Colon (tissue), 2 donors: ENCODE measurements around the gene PDE3B.
"Not testable (repeated sequence)": the region's sequence is repeated elsewhere in the genome, so short reads cannot be mapped to it uniquely, and the experiment has no call there.

Experiments
- FAIRE-seq: peaks from 2 replicates; lab custom pipeline; 2012; peaks lifted over from hg19 to GRCh38; lab: Jason Lieb, UNC
- donor health status: control.
- donor health status: control.

Gene PDE3B

DNA sequence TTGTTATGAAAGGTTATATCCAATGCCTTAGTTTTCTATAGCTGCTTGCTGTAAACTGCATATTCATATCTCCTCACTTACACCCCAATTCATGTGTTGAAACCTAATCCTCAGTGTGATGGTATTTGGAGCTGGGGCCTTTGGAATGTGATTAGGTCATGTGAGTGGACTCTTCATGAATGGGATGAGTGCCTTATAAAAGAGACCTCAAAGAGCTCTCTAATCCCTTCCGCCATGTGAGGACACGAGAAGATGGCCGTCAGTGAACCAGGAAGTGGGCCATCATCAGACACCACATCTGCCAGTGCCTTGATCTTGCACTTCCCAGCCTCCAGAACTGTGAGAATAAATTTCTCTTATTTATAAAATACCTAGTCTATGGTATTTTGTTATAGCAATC, 169.2 kb downstream of the PDE3B start:
- FAIRE-seq = no peak

DNA sequence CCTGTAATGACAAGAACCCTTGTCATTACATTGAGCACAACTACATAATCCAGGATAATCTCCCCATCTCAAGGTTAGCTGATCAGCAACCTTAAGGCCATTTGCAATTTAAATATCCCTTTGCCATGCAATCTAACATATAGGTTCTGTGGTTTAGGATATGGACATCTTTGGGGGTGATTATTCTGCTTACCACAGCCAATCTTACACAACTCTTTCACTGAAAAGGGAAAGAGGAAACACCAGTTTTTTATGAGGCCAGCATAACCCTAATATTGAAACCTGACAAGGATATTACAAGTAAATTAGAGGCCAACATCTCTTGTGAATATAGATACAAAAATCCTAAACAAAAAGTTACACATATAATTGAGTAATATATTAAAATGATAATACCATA, 169.9 kb downstream of the PDE3B start:
- FAIRE-seq = no peak

DNA sequence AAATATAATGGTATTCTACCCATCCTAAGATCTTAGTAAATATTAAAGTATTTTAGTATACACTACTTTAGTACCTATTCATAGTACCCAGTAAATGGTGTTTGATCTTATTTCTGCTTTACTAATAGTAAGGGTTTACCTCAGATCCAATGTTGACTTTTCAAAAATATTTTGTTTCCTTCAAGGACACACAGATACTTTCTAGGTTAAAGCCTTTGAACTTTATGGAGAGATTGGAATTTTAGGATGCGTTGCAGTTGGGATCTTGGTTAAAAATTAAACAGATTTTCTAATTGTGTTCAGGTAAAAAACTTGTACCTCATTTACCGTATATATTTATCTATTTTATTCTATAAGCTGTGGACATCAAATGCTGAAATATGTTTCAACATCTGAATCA, 175.2 kb downstream of the PDE3B start:
- no peak for FAIRE-seq

DNA sequence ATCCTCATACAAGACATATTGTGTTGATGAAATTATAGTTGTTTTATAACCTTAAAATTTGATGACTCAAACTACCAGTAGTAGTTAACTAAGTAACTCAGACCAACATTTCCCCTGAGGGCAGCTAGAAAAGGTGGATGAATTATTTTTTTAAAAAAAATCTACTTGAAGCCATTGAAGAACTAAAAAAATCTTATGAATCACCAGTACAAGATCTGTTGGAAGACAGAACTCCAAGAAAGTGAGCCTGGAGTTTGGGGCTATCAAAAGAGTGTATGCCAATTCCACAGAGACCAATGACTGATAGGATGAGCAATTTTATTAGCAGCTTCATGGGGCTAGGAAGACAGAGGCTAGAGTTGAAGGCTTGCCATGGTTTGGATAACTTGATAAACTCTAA, 176.0 kb downstream of the PDE3B start:
- no peak for FAIRE-seq

DNA sequence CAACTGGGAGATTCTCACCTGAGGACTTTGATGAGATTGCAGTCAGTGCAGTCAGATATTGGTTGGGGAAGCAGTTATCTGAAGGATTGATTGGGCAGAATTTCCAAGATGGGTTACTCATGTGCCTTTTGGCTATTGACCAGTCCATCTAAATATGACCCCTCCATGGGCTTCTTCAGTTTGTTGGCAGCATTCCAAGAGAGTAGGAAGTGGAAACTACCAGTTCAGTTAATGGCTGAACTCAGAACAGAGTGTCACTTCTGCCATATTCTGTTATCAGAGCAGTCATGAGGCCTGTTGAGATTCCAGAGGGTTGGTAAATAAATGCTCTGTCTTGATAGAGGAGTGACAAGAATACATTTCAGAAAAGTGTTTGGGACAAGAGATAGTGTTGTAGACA, 177.4 kb downstream of the PDE3B start:
- no peak for FAIRE-seq

DNA sequence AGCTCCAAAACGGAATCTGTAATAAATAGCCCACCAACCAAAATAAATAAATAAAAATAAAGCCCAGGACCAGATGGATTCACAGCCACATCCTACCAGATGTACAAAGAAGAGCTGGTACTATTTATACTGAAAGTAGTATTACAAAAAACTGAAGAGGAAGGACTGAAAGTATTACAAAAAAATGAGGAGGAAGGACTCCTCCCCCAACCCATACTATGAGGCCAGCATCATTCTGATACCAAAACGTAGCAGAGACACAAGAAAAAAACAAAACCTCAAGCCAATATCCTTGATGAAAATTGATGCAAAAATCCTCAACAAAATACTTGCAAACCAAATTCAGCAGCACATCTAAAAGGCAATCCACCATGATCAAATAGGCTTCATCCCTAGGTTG, 183.0 kb downstream of the PDE3B start:
- FAIRE-seq = no peak

DNA sequence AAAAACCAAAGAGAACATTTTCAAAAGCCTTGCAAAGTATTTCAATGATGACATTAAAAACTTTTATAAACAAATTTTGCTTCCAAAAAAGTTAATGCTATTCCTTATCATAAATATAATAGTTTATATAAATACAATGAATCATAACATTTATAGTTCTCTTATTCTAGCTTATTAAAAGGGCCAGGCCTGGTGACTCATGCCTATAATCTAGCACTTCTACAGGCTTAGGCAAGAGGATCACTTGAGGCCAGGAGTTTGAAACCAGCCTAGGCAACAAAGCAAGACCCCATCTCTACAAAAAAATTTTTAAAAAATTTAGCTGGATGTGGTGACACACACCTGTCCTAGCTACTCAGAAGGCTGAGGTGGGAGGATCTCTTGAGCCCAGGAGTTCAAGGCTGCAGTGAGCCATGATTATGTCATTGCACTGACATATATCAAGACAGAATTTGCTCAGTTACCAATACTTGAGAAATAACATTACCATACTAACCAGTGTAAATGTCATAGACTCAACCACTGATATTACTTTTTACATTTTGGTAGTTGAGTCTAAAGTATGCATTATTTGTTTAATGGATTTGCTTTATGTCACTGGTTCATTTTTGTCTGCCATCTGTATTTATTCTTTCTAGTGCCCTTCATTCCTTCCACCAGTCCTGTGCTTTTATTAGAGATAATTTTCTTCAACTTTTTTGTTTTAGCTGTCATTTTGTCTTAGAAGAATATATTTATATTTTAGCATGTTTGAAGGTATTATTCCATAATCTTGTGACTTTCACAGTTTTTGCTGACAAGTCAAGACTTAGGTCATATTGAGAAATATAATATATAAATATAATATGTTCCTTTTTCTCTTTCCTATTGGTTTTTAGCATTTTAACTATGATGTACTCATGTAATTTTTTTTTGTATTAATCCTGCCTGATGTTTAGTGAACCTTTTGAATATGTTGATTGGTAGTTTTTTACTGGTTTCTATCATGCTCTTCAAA, 192.2 kb downstream of the PDE3B start:
- FAIRE-seq = peak; percentile 18

DNA sequence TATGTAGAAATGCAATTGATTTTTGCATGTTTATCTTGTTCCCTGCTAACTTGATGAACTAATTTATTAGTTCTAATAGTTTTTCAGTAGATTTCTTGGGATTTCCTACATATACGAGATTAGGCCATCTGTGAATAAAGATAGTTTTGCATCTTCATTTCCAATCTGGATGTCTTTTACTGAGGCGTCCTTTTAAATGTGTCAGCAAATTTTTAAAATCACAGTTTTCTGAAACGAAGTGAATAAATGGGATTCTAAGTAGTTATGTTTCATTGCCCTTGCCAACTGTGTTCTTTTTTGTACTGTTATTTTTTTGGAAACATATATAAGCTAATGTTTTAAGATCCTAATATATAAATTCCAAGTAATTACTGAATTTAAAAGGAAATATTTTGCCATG, 198.4 kb downstream of the PDE3B start:
- no peak for FAIRE-seq

DNA sequence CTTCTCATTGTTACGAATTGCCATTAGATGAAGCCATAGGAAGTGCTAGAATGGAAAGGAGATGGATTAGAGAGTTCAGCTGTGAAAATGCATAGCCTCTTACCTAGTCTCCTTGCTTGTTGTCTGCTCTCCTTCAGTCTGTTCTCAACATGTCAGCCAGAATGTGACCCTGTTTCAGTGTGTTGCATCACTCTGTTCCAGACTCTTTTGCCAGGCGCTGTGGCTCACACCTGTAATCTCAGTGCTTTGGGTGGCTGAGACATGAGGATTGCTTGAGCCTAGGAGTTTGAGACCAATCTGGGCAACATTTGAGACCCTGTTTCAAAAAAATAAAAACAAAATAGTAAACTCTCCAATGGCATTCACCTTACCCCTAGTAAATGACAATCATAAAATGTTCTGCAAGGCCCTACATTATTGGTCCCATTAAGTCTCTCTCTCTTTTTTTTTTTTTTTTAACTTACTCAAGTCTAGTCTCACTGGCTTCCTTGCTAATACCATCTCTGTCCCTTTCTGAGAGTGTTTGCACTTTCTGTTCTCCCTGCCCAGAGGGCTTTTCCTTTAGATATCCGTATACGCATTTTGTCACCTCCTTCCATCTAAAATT, 209.1 kb downstream of the PDE3B start:
- no peak for FAIRE-seq

DNA sequence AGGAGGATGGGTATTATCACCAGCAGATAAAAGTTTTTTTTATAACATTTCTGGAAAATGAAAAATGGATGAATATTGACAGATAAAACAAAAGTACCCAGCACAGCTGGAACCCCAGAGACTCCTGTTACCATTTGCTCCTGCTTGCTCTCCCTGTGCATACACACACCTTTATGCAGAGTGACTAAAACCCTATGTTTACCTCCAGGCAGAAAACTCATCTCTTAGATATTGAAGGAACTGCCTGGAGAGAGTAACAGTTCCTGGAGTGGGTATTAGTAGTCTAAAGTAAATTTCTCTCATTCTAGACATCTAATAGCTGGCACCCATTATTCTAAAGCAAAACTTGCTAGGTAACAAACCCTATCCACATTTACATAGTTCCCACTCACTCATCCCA, 210.5 kb downstream of the PDE3B start:
- FAIRE-seq = no peak

DNA sequence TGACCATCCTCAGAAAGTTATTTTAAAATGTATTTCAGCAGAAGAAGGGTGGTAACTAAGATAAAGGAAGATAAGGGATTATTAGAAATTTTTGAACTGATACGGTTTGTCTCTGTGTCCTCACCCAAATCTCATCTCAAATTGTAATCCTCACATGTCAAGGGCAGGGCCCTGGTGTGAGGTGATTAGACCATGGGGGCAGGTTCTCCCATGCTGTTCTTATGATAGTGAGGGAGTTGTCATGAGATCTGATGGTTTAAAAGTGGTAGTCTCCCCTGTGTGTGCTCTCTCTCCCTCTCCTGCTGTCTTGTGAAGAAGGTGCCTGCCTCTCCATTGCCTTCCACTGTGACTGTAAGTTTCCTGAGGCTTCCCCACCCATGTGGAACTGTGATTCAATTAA, 212.3 kb downstream of the PDE3B start:
- no peak for FAIRE-seq

DNA sequence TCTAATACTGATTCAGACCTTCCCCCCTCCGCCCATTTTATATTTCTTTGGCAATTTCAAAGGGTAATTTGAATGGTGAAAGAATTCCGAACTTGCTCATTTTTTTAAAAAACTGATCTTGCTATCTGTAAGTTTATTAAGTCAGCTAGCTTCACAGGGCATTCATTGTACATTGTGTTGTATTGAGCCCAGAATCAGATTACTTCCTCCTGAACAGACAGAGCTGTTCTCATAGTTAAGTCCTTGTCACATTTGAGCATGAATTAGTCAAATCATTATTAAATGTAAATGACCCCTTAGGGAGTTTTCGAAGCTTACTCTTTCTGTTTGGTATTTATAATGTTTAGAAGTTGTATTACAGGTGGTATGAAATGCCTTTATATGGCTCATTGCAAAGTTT, 214.0 kb downstream of the PDE3B start:
- FAIRE-seq = no peak

DNA sequence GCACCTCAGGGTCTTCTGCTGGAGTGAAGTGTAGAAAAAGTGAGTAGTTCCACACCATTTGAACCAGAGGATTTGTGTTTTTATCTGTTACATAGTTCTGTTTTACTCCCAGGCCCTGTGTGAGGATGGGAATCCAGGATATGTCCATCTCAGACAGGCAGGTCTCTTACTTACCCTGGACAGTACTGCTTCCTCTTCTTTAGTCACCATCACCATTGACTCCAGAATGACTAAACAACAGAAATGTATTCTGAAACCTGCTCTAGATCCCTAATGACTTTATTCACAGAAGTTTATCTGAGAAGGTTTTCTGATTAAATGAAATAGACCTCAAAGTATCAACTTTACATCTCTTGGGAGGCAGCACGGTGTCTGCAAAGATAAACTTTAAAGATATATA, 214.8 kb downstream of the PDE3B start:
- no peak for FAIRE-seq

DNA sequence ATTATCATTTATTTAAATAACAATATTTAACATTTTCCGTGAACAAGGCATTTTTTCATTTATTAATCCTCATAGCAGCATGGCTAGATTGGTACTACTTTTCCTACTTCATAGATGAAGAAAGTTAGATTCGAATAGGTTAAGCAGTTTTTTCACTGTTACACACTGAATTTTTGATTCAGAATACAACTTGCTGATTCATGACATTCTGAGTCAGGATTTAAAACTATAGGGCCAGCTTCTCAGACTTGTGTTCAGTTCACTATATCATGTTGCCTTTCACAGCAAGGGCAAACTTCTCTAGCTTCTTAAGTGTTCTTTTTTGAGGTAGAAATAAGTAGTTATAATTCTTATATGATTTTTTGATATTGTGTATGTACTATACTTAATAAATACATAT, 216.9 kb downstream of the PDE3B start:
- no peak for FAIRE-seq

DNA sequence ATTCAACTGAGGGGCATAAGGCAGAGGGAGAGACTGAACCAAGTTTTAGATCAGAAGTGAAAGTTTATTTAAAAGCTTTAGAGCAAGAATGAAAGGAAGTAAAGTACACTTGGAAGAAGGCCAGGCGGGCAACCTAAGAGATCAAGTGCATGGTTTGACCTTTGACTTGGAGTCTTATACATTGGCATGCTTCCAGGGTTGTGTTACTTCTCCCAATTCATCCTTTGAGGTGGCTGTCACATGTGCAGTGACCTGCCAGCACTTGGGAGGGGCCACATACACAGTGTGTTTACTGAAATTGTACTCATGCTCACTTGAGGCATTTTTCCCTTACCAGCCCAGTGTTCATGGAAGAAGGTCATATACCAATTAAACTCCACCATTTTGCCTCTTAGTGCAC, 218.1 kb downstream of the PDE3B start:
- FAIRE-seq = no peak

DNA sequence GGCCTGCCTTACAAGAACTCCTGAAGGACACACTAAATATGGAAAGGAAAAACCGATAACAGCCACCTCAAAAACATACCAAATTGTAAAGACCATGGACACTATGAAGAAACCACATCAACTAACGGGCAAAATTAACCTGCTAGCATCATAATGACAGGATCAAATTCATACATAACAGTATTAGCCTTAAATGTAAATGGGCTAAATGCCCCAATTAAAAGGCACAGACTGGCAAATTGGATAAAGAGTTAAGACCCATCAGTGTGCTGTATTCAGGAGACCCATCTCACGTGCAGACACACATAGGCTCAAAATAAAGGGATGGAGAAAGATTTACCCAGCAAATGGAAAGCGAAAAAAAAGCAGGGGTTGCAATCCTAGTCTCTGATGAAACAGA, 220.2 kb downstream of the PDE3B start:
- FAIRE-seq = not testable (repeated sequence)

DNA sequence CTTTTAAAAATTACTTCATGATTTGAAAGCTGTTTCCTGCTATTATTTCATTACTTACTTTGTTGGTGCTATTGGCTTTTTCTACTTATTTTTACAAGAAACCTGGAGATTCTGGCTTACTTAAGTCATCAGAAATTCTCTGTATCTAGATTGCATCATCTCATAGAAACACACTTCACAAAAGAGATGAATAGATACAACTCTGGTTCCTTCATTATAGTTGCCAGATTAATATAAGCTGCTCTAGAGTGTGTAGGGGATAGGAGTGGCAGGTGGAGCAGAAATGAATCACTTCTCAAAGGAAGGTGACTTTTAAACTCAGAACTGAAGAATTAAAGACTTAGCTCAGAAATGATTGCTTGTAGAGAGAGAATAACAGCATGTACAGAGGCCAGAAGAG, 228.4 kb downstream of the PDE3B start:
- no peak for FAIRE-seq

DNA sequence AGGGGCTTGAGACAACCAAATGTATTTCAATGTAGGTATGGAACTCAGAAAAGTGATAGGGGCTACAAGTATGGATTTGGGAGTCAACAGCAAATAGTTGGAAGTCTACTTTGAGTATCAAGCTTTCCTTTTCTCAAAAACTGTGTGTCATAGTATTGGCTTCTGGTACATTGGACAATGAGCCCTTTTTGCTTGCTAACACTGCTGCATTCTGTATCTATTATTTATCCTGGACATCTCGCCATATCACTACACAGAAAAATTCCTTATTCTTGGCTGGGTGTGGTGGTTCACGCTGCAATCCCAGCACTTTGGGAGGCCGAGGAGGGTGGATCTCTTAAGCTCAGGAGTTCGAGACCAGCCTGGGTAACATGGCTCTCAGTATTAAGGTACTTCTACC, 230.0 kb downstream of the PDE3B start:
- FAIRE-seq = no peak

DNA sequence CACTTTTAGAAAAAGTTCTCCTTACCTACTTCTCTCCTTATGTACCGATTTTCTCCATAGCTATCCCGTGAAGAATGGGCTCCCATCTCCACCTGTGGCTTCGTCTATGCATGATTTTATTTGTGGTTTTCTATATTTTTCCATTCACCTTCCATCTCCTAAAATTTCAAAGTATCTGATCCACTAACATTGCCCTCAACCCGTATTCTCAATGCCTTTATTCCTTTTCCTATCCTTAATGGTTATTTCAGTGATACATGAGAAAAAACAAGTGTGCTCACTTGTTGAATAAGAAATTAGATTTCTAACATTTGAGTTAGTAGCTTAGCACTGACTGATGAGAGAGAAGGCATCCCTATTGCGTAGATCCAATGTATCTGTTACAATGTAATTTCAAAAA, 231.6 kb downstream of the PDE3B start:
- no peak for FAIRE-seq

DNA sequence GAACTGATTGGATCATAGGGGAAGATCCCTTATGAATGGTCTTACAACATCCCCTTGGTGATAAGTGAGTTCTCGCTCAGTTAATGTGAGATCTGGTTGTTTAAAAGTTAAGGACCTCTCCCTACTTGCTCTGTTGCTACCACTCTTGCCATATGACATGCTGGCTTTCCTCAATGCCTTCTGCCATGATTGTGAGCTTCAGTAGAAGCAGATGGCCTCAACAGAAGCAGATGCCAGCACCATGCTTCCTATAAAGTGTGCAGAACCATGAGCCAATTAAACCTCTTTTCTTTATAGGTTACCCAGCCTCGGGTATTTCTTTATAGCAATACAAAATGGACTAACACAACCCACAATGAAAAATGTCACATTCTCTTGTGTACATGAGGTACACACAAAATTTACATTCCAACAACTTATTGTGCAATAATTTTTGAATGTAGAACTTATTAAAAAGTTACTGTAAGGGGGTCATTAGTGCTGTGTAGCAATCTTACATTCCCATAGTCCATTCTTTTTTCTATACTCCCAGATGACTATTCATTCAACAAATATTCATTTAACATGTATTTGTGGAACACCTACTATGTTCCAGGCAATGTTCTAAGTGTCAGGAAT, 238.1 kb downstream of the PDE3B start:
- FAIRE-seq = no peak

DNA sequence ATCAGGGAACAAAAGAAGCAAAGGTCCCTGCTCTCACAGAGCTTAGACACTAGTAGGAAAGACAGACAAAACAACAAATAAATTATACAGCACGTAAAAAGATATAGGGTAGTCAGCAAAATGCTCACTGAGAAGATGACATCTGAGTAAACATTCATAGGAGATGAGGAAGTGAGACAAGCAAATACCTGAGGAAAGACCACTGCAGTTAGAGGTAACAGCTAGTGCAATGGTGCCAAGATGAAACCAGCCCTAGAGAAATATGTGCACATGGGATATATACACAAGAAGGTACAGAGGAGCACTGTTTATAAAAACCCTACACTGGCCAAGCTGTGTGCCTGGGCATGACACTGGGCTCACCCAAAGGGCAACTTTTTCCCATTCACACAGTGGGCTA, 238.6 kb downstream of the PDE3B start:
- FAIRE-seq = no peak

DNA sequence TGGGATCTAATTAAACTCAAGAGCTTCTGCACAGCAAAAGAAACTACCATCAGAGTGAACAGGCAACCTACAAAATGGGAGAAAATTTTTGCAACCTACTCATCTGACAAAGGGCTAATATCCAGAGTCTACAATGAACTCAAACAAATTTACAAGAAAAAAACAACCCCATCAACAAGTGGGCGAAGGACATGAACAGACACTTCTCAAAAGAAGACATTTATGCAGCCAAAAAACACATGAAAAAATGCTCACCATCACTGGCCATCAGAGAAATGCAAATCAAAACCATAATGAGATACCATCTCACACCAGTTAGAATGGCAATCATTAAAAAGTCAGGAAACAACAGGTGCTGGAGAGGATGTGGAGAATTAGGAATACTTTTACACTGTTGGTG, 240.1 kb downstream of the PDE3B start:
- not testable (repeated sequence) for FAIRE-seq

DNA sequence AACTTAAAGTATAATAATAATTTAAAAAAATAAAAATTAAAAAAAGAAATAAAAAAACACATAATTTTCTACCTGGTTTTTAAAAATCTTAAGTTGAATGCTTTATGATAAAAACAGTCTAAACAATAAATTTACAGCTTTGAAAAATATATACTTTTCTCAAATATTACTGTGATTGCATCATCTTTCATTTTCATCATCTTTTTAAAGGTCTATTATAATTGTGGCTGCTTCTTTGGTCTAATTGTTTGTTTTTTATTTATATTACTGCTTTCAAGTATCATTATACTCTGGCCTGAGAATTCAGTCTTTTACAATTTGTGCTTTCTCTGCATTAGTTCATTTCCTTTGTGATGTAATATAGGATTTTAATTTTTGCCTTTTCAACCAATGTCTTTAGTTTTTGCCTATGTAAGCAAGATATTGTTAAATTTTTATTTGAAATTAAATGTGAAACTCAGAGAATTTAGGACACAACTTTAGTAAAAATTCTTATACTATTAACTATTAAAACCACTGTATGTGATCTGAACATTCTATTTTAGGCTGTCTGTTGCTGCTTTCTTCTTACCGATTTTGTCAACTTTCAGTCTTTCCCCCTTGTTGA, 241.2 kb downstream of the PDE3B start:
- FAIRE-seq = no peak
